ENCODE data around the gene CAMK1. TPM values are rescaled to one million over a fixed set of nuclear protein-coding genes. Genes with fewer than 3 reads are reported as not detected.

The CAMK1 gene
- total and polyA plus RNA-seq, 9 of the 15 experiments (the other 6 are each of a cell fraction or from before 2014, with no cell fraction given), result 0.23 to 10.7 (median 6.0) TPM

DNA sequence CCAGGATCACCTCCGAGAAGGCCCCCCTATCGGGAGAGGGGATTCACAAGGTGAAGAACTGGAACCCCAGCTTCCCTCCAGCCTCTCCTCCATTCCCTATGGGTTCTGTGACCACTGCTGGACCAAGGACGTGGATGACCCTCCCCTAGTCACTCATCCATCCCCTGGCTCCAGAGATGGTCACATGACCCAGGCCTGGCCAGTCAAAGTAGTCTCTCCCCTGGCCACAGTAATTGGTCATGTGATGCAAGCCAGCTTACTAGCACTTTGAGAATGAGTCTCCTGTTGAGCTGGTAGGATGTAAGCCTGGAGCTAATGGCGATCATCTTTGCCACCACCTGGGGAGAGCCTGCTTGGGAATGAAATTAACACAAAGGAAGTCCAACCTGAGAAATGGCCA is 3.9 kb downstream of the CAMK1 start (continued):
- TF ChIP-seq, protein P1, sequence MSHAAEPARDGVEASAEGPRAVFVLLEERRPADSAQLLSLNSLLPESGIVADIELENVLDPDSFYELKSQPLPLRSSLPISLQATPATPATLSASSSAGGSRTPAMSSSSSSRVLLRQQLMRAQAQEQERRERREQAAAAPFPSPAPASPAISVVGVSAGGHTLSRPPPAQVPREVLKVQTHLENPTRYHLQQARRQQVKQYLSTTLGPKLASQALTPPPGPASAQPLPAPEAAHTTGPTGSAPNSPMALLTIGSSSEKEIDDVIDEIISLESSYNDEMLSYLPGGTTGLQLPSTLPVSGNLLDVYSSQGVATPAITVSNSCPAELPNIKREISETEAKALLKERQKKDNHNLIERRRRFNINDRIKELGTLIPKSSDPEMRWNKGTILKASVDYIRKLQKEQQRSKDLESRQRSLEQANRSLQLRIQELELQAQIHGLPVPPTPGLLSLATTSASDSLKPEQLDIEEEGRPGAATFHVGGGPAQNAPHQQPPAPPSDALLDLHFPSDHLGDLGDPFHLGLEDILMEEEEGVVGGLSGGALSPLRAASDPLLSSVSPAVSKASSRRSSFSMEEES (CRISPR knock-in tag; IDR thresholded peaks at IDR 0.05), result peak; percentile 97
- TF ChIP-seq RREB1 (CRISPR knock-in tag; IDR thresholded peaks at IDR 0.05) (0 out of 2 replicates have a peak, but pooled peaks have one; percentile 20), TOE1 (IDR thresholded peaks at IDR 0.05; ENCODE audit: borderline replicate concordance) (peak; percentile 97), TOE1 (CRISPR knock-in tag; IDR thresholded peaks at IDR 0.05; ENCODE audit: borderline replicate concordance, low read depth) (no peak), ZNF785 (CRISPR knock-in tag; IDR thresholded peaks at IDR 0.05) (no peak), NFYB (IDR thresholded peaks at IDR 0.05; ENCODE audit: extremely low read depth, insufficient read length) (peak; percentile 29), ZNF175 (CRISPR knock-in tag; IDR thresholded peaks at IDR 0.05; ENCODE audit: low read depth) (0 out of 2 replicates have a peak, but pooled peaks have one; percentile 30)
- TF ChIP-seq, protein P2, sequence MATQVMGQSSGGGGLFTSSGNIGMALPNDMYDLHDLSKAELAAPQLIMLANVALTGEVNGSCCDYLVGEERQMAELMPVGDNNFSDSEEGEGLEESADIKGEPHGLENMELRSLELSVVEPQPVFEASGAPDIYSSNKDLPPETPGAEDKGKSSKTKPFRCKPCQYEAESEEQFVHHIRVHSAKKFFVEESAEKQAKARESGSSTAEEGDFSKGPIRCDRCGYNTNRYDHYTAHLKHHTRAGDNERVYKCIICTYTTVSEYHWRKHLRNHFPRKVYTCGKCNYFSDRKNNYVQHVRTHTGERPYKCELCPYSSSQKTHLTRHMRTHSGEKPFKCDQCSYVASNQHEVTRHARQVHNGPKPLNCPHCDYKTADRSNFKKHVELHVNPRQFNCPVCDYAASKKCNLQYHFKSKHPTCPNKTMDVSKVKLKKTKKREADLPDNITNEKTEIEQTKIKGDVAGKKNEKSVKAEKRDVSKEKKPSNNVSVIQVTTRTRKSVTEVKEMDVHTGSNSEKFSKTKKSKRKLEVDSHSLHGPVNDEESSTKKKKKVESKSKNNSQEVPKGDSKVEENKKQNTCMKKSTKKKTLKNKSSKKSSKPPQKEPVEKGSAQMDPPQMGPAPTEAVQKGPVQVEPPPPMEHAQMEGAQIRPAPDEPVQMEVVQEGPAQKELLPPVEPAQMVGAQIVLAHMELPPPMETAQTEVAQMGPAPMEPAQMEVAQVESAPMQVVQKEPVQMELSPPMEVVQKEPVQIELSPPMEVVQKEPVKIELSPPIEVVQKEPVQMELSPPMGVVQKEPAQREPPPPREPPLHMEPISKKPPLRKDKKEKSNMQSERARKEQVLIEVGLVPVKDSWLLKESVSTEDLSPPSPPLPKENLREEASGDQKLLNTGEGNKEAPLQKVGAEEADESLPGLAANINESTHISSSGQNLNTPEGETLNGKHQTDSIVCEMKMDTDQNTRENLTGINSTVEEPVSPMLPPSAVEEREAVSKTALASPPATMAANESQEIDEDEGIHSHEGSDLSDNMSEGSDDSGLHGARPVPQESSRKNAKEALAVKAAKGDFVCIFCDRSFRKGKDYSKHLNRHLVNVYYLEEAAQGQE (IDR thresholded peaks at IDR 0.05; ENCODE audit: borderline replicate concordance), result peak; percentile 58
- TF ChIP-seq, protein P2 (CRISPR knock-in tag; IDR thresholded peaks at IDR 0.05; ENCODE audit: low read depth), result no peak
- TF ChIP-seq, protein P3, sequence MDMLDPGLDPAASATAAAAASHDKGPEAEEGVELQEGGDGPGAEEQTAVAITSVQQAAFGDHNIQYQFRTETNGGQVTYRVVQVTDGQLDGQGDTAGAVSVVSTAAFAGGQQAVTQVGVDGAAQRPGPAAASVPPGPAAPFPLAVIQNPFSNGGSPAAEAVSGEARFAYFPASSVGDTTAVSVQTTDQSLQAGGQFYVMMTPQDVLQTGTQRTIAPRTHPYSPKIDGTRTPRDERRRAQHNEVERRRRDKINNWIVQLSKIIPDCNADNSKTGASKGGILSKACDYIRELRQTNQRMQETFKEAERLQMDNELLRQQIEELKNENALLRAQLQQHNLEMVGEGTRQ (CRISPR knock-in tag; IDR thresholded peaks at IDR 0.05), result peak; percentile 93
